ENCODE results near the gene EIF4G3.

DNA sequence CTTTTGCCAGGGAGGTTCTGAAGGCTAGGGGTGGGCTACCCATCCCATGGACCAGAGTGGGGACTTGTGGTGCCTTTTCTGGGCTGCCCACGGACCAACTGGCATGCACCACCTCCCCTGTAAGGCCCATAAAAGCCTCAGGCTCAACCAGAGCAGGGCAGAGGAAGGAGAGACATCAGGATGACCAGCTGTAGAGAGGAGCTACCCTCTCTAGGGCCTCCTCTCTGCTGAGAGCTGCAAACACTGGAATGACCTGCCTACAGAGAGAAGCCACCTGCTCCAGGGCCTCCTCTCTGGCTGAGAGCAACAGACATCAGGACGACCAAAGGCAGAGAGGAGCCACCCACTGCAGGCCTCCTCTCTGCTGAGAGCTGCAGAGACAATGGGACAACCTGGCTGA lies 140.9 kb downstream of the EIF4G3 start:
- TF ChIP-seq, protein P1, sequence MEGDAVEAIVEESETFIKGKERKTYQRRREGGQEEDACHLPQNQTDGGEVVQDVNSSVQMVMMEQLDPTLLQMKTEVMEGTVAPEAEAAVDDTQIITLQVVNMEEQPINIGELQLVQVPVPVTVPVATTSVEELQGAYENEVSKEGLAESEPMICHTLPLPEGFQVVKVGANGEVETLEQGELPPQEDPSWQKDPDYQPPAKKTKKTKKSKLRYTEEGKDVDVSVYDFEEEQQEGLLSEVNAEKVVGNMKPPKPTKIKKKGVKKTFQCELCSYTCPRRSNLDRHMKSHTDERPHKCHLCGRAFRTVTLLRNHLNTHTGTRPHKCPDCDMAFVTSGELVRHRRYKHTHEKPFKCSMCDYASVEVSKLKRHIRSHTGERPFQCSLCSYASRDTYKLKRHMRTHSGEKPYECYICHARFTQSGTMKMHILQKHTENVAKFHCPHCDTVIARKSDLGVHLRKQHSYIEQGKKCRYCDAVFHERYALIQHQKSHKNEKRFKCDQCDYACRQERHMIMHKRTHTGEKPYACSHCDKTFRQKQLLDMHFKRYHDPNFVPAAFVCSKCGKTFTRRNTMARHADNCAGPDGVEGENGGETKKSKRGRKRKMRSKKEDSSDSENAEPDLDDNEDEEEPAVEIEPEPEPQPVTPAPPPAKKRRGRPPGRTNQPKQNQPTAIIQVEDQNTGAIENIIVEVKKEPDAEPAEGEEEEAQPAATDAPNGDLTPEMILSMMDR (IDR thresholded peaks at IDR 0.05): no peak
- no peak for TF ChIP-seq POLR2A (IDR thresholded peaks at IDR 0.05)

All from lower leg skin (tissue), 3 donors.